Hepatocyte (in vitro differentiated cells): ENCODE measurements around the gene DAND5.

Source experiments
- CTCF ChIP-seq: fragments of 200-600 bp; sonication (generic); IDR thresholded peaks from 2 replicates; pipeline ENCODE4 v1.5.1; 2016; ENCODE audit warnings: antibody characterized with exemption, mild to moderate bottlenecking; ENCODE audit not compliant: poor library complexity
- EZH2 ChIP-seq: fragments of 200-600 bp; sonication (generic); IDR thresholded peaks from 2 replicates; pipeline ENCODE4 v1.6.1; 2016; ENCODE audit warnings: antibody characterized with exemption, mild to moderate bottlenecking, borderline replicate concordance
- EZH2phosphoT487 ChIP-seq: fragments of 200-600 bp; sonication (generic); IDR thresholded peaks from one replicate; pipeline ENCODE4 v1.6.1; 2018; ENCODE audit warnings: antibody characterized with exemption, mild to moderate bottlenecking, low read depth, moderate library complexity; ENCODE audit not compliant: unreplicated experiment, severe bottlenecking

- TF ChIP-seq EZH2 (no peak), CTCF (no peak), EZH2phosphoT487 (no peak)
Observed at GRCh38 chr19:12956446-12957388, 12.7 kb upstream of the DAND5 start, which contains the start of gene GADD45GIP1.
